Measurements from ENCODE around the gene ADORA3.

GRCh38 chr1:111470596-111470995, 32.8 kb downstream of the ADORA3 start:
- TF ChIP-seq CTCF (IDR thresholded peaks at IDR 0.05): no peak
- TF ChIP-seq POLR2A (IDR thresholded peaks at IDR 0.05): no peak
